K562 (cell line): ENCODE measurements around the gene APOL3. TPM values are rescaled to one million over a fixed set of nuclear protein-coding genes. Genes with fewer than 3 reads are reported as not detected.

Experiments
- ATAC-seq: fragments of 200-7000 bp; cut with Tn5 transposase; 3 replicates; pipeline ENCODE4 v1.9.1; 2020; ENCODE audit warnings: moderate library complexity
- BruUV-seq: library from RNA; stranded (reverse); fragments of 400-500 nt; replicated peaks from 2 replicates; lab custom pipeline; 2021; lab: Mats Ljungman, UMichigan
- CTCF ChIA-PET: fragments of 300-600 bp; formaldehyde crosslinking; extraction: SDS; loops from one replicate; lab custom pipeline; 2021; ENCODE audit warnings: low intra/inter-chr PET ratio; lab: Yijun Ruan, JAX
- POLR2A ChIA-PET: fragments of 300-600, 350-650 bp; sonication (Branson Sonifier 250); formaldehyde crosslinking; extraction: SDS; loops from one replicate; lab custom pipeline; 2021; ENCODE audit warnings: antibody characterized with exemption, inconsistent platforms; lab: Yijun Ruan, JAX
- DNase-seq, 4 experiments: peaks; one replicate each; pipeline versions ENCODE4 v3.0.0 to v3.0.0-alpha.2; 2011 to 2018; ENCODE audit warnings: low spot score in 3 of 4, mixed read lengths in 3 of 4; ENCODE audit errors: extremely low read depth in 1 of 4
- FAIRE-seq: peaks from 2 replicates; lab custom pipeline; 2011; peaks lifted over from hg19 to GRCh38; lab: Jason Lieb, UNC
- H2AFZ ChIP-seq: 2 replicates; pipeline ENCODE4 v1.6.0; 2011; ENCODE audit warnings: low read depth, low read length, control low read depth, inconsistent platforms
- H3K27ac ChIP-seq: fragments of 200-600 bp; 3 replicates; pipeline ENCODE4 v1.8.0; 2011; ENCODE audit warnings: low read depth, mild to moderate bottlenecking, control low read depth, inconsistent platforms, low read length, moderate library complexity, mixed read lengths; ENCODE audit errors: extremely low read depth
- H3K27me3 ChIP-seq, 2 experiments: fragments of 300-600 bp in 1 of 2; 2 replicates in 1 of 2; 3 replicates in 1 of 2; pipeline versions ENCODE4 v1.6.0 to v1.8.0; 2011; ENCODE audit warnings: inconsistent platforms in 2 of 2, low read length in 2 of 2, mild to moderate bottlenecking in 1 of 2, mixed read lengths in 1 of 2, moderate library complexity in 1 of 2; ENCODE audit not compliant: control insufficient read depth in 2 of 2, insufficient read depth in 2 of 2
- H3K36me3 ChIP-seq: fragments of 300-600 bp; 3 replicates; pipeline ENCODE4 v1.8.0; 2011; ENCODE audit warnings: mild to moderate bottlenecking, low read length, inconsistent platforms; ENCODE audit not compliant: control insufficient read depth, insufficient read depth
- H3K4me1 ChIP-seq, 2 experiments: fragments of 200-600 bp in 1 of 2; replicated peaks in 1 of 2; 2 replicates in 1 of 2; 3 replicates in 1 of 2; pipeline versions ENCODE4 v1.5.1 to v1.8.0; 2011; ENCODE audit warnings: inconsistent platforms in 2 of 2, low read length in 2 of 2, mild to moderate bottlenecking in 1 of 2, mixed read lengths in 1 of 2, moderate library complexity in 1 of 2; ENCODE audit not compliant: control insufficient read depth in 2 of 2, insufficient read depth in 2 of 2
- H3K4me2 ChIP-seq: 2 replicates; pipeline ENCODE4 v1.6.1; 2011; ENCODE audit warnings: low read length, control low read depth, inconsistent platforms, mixed read lengths; ENCODE audit not compliant: insufficient read depth
- H3K4me3 ChIP-seq: fragments of 200-600 bp; sonication (generic), shearing (Covaris generic); 2 replicates; pipeline ENCODE4 v1.5.1; 2016; ENCODE audit warnings: control low read depth, inconsistent platforms
- H3K79me2 ChIP-seq: fragments of 200-600 bp; 3 replicates; pipeline ENCODE4 v1.8.0; 2011; ENCODE audit warnings: low read length, inconsistent platforms; ENCODE audit not compliant: control insufficient read depth, insufficient read depth
- H3K9ac ChIP-seq, 2 experiments: 2 replicates each; pipeline versions ENCODE4 v1.6.0 to v1.6.1; 2011; ENCODE audit warnings: low read depth in 2 of 2, low read length in 2 of 2, control low read depth in 1 of 2, inconsistent platforms in 1 of 2, mild to moderate bottlenecking in 1 of 2, mixed read lengths in 1 of 2; ENCODE audit not compliant: insufficient read depth in 1 of 2
- H3K9me1 ChIP-seq: one replicate; pipeline ENCODE4 v1.6.0; 2011; ENCODE audit warnings: inconsistent platforms, mild to moderate bottlenecking, low read length, moderate library complexity; ENCODE audit not compliant: control insufficient read depth, insufficient read depth
- H3K9me3 ChIP-seq: replicated peaks from 2 replicates; pipeline ENCODE4 v1.5.1; 2011; ENCODE audit warnings: low read depth, low read length, inconsistent platforms; ENCODE audit not compliant: control insufficient read depth, insufficient read depth
- H4K20me1 ChIP-seq: replicated peaks from 2 replicates; pipeline ENCODE4 v1.6.1; 2011; ENCODE audit warnings: low read length, inconsistent platforms, mixed read lengths; ENCODE audit not compliant: control insufficient read depth, insufficient read depth
- BCL6 ChIP-seq: fragments of 250-450 bp; sonication (Bioruptor Pico); IDR thresholded peaks from 2 replicates; pipeline ENCODE4 v1.4.0; 2020
- RBM15 ChIP-seq: fragments of 200-400 bp; formaldehyde crosslinking; IDR thresholded peaks from 2 replicates; pipeline ENCODE4 v1.6.1; 2018; ENCODE audit warnings: mild to moderate bottlenecking, low read length, moderate library complexity; ENCODE audit not compliant: insufficient read depth
- SOX6 ChIP-seq: fragments of 450-650 bp; IDR thresholded peaks from 2 replicates; pipeline ENCODE4 v1.6.1; 2014; ENCODE audit warnings: mild to moderate bottlenecking
- TAF7 ChIP-seq: fragments of 450-650 bp; IDR thresholded peaks from 2 replicates; pipeline ENCODE4 v1.6.1; 2016; ENCODE audit warnings: missing genetic modification characterization, missing compliant biosample characterization
- ZNF232 ChIP-seq: sonication (generic); formaldehyde crosslinking; IDR thresholded peaks from 2 replicates; pipeline ENCODE4 v1.8.0; 2022; ENCODE audit warnings: mild to moderate bottlenecking, missing genetic modification reagents
- WGBS: fragments of 100-300 bp; shearing (Covaris generic); methylation state at CpG from one replicate; pipeline ENCODE4 v1.1.6; 2016; ENCODE audit warnings: low coverage, mixed read lengths; ENCODE audit not compliant: insufficient coverage; ENCODE audit errors: missing lambda C conversion rate; 5-methylcytosine and 5-hydroxymethylcytosine counted together
- in situ Hi-C: fragments of 300-500 bp; cut with MboI; formaldehyde crosslinking; loops from 4 replicates; pipeline ENCODE4 v1.15.0; 2018; ENCODE audit warnings: inconsistent platforms, mixed read lengths
- intact Hi-C: fragments of 100-400 bp; cut with micrococcal nuclease; formaldehyde crosslinking; loops from 2 replicates; pipeline ENCODE4 v1.14.2; 2022
- polyA plus RNA-seq, 8 experiments: library from polyadenylated mRNA; depleted of rRNA in 4 of 8; stranded (reverse) in 5 of 8; unstranded in 3 of 8; fragments of >200 nt; fragmentation: Nextera tagmentation in 2 of 8; fragmentation: Illumina TruSeq in 1 of 8; extraction: Ambion mirVana in 2 of 8; extraction: Trizol in 1 of 8; gene quantifications; 2 replicates each; pipeline versions ENCODE4 v1.2.1 to v1.2.3, GENCODE V29; 2011 to 2014; ENCODE audit warnings: inconsistent platforms in 1 of 8, missing spikeins in 1 of 8
- total RNA-seq, 7 experiments: library from RNA; depleted of rRNA in 6 of 7; stranded (reverse); fragments of >200 nt in 6 of 7; fragmentation: Illumina TruSeq in 2 of 7; extraction: Trizol in 2 of 7; gene quantifications; 2 replicates each; pipeline versions ENCODE4 v1.2.1 to v1.2.3, GENCODE V29; 2011 to 2021; ENCODE audit warnings: low replicate concordance in 1 of 7
- TF ChIP-seq, protein P1 (sequence below): fragments of 150-350 bp; conservative IDR thresholded peaks from 2 replicates; pipeline ENCODE4 v1.6.1; 2014; ENCODE audit warnings: low read length

The APOL3 gene
- total and polyA plus RNA-seq, 9 of the 15 experiments (the other 6 are each of a cell fraction or from before 2014, with no cell fraction given): 0.25 to 1.1 (median 0.56) TPM; not detected in 1

GRCh38 chr22:36198536-36198935, 38.0 kb upstream of the APOL3 start:
- Histone ChIP-seq H3K4me1 (peaks cover 41 to 43% of the 10 kb centered on the region in 2 experiments; a peak in 4 of 5 replicates), H3K27ac (peak overlapping the region; percentile 69), H3K79me2 (peaks cover 18% of the 10 kb centered on the region), H2AFZ (no peak overlapping the region), H3K9me3 (no peaks in the 10 kb centered on the region), H4K20me1 (no peaks in the 10 kb centered on the region), H3K36me3 (peaks cover 22% of the 10 kb centered on the region; the same call in 1 of the 3 replicates), H3K27me3 (no peaks in the 10 kb centered on the region), H3K9ac (peak overlapping the region in 1 of 2 experiments; percentile 38; a peak in 1 of 4 replicates), H3K4me3 (no peak overlapping the region), H3K9me1 (no peaks in the 10 kb centered on the region), H3K4me2 (peak overlapping the region; percentile 63)
- ChIA-PET POLR2A (interaction anchor here (0.6 kb wide), 2 partner anchors 183 to 899 kb away, joined by 3 to 4 read pairs; partner anchors contain the start of gene TOM1), CTCF (interaction anchor here (1.1 kb wide), 1 partner anchor 88 kb away, joined by 3 read pairs; no protein-coding TSS in a partner anchor)
- TF ChIP-seq SOX6 (no peak), RBM15 (no peak), BCL6 (CRISPR knock-in tag) (no peak), TAF7 (tag) (no peak), ZNF232 (no peak)
- TF ChIP-seq, protein P1, sequence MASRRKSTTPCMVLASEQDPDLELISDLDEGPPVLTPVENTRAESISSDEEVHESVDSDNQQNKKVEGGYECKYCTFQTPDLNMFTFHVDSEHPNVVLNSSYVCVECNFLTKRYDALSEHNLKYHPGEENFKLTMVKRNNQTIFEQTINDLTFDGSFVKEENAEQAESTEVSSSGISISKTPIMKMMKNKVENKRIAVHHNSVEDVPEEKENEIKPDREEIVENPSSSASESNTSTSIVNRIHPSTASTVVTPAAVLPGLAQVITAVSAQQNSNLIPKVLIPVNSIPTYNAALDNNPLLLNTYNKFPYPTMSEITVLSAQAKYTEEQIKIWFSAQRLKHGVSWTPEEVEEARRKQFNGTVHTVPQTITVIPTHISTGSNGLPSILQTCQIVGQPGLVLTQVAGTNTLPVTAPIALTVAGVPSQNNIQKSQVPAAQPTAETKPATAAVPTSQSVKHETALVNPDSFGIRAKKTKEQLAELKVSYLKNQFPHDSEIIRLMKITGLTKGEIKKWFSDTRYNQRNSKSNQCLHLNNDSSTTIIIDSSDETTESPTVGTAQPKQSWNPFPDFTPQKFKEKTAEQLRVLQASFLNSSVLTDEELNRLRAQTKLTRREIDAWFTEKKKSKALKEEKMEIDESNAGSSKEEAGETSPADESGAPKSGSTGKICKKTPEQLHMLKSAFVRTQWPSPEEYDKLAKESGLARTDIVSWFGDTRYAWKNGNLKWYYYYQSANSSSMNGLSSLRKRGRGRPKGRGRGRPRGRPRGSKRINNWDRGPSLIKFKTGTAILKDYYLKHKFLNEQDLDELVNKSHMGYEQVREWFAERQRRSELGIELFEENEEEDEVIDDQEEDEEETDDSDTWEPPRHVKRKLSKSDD: no peak
- in situ Hi-C loops (no loop called here), intact Hi-C loops (no loop called here)
- FAIRE-seq (no peak), DNase-seq (no peak), ATAC-seq (no peak)
- no TSS peak for BruUV-seq
- 50% methylated on average over 2 of the region's 3 CpGs for WGBS
